GM18508 (cell line): ENCODE results near the gene CABP7.

ENCODE experiments used
- ATAC-seq: cut with Tn5 transposase; IDR thresholded peaks from one replicate; pipeline ENCODE4 v1.9.1; 2021; ENCODE audit warnings: moderate number of reproducible peaks; ENCODE audit not compliant: insufficient read depth, unreplicated experiment

CABP7 gene

GRCh38 chr22:29702000-29702930, 17.5 kb upstream of the CABP7 start:
- ATAC-seq: no peak

DNA sequence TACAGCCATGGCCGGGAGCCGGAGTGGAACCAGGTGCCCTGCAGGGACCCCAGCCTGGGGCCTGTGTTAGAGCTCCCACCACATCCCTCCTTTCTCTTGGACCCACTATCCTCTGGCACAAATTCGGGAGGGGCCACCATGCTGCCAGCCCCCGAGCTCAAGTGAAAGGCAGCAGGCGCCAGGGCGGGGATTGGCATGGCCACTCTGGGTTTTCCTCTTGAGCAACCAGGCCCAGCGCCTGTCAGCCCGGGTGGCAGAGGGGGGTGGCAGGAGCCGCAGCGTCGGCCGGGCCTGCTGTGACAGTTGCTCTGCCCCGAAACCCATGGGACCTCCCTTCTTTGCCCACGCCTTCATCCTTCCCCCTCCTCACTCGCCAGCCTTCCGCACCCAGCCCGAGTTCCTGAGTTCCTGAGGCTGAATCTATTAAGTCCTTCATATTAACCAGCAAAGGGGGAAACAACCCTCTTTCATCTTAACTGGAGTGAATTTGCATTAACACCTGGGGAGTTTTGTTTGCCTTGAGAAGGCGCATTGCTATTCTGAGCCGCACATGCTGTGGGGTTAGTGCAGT, 16.8 kb upstream of the CABP7 start:
- no peak for ATAC-seq

- ATAC-seq: no peak
Measured at GRCh38 chr22:29703569-29704195, 16.1 kb upstream of the CABP7 start.

- no peak for ATAC-seq
Measured at GRCh38 chr22:29704528-29705285, 15.1 kb upstream of the CABP7 start.

GRCh38 chr22:29705651-29706050, 14.2 kb upstream of the CABP7 start:
- ATAC-seq: no peak

- no peak for ATAC-seq
Measured at GRCh38 chr22:29706486-29706885, 13.3 kb upstream of the CABP7 start.

GRCh38 chr22:29707010-29707409, 12.8 kb upstream of the CABP7 start:
- ATAC-seq: no peak

DNA sequence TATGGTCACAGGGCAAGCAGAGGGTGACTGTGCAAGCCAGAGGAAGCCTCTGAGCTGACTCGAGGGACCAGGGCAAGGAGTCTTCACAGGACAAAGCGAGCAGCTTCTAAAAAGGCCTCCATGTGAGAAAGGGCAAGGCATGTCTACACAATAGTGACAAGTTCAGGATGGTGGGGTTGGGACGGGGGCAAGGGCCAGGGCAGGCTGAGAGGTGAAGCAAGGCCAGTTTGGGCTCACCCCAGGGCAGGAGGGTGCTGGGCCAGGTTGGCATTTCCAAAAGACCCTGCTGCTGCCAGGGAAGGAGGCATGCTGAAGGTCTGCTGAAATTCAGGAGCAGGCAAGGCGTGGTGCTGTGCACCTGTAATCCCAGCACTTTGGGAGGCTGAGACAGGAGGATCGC, 12.3 kb upstream of the CABP7 start:
- ATAC-seq: no peak

GRCh38 chr22:29710193-29710592, 9.6 kb upstream of the CABP7 start:
- no peak for ATAC-seq

GRCh38 chr22:29710922-29711593, 8.7 kb upstream of the CABP7 start:
- no peak for ATAC-seq

DNA sequence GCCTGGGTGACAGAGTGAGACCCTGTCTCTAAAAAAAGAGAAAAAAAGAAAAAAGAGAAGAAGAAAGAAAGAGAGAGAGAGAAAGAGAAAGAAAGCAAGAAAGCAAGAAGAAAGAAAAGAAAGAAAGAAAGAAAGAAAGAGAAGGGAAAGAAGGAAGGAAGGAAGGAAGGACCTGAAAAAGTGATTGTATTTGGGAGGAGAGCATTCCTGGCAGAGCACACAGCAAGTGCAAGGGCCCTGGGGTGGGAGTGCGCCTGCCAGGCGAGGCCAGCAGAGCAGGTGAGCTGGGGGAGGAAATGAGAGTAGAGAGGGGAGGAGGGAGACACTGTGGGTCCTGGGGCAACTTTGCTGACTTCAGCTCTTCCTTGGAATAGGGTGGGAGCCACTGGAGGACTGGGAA, 7.7 kb upstream of the CABP7 start:
- ATAC-seq: no peak

DNA sequence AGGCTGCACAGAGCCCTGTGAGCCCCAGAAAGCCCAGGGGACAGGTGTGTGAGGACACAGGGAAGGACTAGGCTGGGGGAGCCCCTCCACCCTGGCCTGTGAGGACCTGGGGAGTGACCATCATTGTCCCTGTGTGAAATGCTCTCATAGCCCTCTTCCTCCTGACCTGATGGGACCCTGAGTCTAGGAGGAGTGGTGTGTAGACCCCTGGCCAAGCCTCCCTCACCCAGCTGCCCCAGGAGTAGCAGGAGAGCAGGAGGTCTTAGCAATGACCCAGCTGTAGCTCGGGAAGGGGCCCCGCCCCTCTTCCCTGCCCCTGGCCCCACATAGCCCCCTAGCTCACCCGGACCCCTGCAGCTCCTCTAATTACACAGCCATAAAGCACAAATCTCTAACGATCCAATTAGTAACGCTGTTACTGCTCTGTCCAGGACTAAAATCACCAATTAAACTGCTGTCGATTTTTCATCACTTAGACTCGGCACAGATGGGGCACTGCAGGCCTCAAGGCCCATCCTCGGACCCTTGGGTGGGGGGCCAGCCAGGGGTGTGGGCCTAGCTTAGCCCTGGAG, 6.6 kb upstream of the CABP7 start:
- no peak for ATAC-seq

GRCh38 chr22:29715240-29715639, 4.6 kb upstream of the CABP7 start:
- no peak for ATAC-seq

- no peak for ATAC-seq
Measured at GRCh38 chr22:29715705-29716104, 4.1 kb upstream of the CABP7 start.

- no peak for ATAC-seq
Measured at GRCh38 chr22:29716814-29717545, 2.8 kb upstream of the CABP7 start.

DNA sequence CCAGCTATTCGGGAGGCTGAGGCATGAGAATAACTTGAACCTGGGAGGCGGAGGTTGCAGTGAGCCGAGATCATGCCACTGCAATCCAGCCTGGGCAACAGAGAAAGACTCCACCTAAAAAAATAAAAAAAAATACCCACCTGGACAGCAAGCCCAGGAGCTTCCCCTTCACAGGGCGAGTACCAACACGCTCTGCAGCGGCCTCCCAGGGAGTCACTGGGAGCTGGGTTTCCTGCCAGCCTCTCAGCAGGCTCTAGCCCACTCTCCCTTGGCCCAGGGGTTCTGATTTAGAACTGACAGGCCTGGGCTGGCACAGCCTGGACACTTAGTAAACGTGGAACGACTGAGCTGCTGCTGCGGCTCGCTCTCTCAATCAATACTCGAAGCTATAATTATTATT, 2.0 kb upstream of the CABP7 start:
- no peak for ATAC-seq

- no peak for ATAC-seq
Measured at GRCh38 chr22:29718949-29719898, 579 bp upstream of the CABP7 start.

DNA sequence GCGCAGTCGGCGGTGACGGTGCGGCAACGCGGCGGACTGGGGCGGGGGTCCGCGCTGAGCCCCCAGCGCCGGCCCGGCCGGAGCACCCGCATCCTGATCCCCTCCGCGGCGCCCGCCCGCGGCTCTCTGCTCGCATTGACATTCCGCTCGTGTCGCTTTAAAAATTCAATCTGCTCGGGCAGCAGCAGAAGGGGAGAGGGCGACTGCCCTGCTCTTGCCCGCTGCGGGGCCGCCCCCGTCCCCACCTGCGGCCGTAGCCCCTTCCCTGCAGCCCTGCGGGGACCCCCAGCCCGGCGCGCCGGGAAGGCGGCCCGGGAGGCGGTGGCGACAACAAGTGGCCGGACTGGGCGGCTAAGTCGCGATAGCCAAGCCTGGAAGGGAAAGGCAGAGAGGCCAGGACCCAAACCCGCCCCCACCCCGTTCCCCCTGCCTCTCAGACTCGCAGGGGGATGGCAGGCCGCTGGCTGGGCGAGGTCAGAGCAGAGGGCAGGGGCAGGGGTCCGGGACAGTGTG, 1.1 kb downstream of the CABP7 start:
- no peak for ATAC-seq
